Right renal pelvis (tissue), 4 donors: ENCODE results near the gene RPTOR. TPM values are rescaled to one million over a fixed set of nuclear protein-coding genes. Genes with fewer than 3 reads are reported as not detected.
"Not testable (repeated sequence)": the region's sequence is repeated elsewhere in the genome, so short reads cannot be mapped to it uniquely, and the experiment has no call there.

ENCODE experiments used
- DNase-seq, 4 donors: peaks; one replicate each; pipeline ENCODE4 v3.0.0-alpha.2; 2013; ENCODE audit warnings: low read depth in 4 of 4, low spot score in 3 of 4, missing footprints in 1 of 4
- polyA plus RNA-seq, 4 donors: library from polyadenylated mRNA; unstranded; fragments of 120-200 nt; gene quantifications; one replicate each; pipeline ENCODE4 v1.2.1, GENCODE V29; 2013; ENCODE audit not compliant: insufficient read length in 4 of 4

RPTOR gene
- polyA plus RNA-seq, 4 donors = 17.1 to 21.9 (median 19.5) TPM

DNA sequence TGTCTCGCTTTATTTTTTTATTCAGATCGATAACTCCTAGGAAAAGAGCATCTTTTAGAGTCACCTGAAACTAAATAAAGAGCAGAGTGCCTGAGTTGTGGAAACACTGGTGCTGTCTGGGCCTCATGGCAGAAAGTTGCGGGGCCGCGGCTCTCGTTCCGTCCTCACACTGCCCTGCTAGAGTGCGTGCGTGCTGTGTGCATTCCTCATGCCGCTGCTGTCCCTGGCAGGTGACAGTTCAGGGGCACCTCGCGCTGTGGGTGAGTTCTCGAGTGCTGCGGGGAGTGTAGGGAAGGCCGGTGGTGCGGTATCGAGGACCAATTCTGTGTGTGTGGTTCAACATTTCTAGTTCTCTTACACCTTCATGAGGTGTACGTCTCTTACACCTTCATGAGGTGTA, 136.6 kb downstream of the RPTOR start:
- DNase-seq = no peak

DNA sequence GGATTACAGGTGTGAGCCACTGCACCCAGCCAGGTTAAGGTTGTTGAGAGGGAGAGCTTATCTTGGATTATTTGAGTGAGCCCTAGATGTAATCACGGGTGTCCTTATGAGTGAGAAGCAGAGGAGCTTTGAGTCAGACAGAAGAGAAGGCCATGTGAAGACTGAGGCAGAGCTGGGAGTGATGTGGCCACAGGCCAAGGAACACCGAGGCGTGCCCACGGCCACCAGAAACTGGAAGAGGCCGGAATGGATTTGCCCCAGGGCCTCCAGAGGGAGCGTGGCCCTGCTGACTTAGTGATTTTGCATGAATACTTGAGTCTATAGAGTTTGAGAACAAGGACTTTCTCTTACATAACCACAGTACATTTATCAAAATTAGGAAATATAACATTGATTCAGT, 137.7 kb downstream of the RPTOR start:
- no peak for DNase-seq

DNA sequence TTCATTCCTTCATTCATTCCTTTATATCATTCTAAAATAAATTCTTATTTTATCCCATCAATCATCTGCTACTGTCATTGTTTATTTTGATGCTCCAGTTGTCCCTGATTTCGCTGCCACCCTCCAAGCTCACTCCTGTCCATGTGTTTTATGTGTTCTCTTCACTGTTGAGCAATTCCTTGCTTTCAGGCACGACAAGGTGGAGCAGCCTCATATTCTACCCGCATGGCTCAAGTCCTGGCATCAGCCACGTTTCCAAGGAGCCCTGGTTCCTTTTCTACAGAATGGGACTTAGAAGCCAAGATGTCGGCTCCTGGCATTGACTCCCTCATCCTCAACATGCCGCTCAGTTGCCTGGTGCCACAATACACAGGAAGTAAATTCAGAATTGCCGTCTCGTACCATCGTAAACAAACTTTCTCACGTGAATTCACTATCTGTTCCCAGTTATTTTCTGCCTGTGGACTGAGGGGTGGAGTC, 139.0 kb downstream of the RPTOR start:
- DNase-seq = no peak

DNA sequence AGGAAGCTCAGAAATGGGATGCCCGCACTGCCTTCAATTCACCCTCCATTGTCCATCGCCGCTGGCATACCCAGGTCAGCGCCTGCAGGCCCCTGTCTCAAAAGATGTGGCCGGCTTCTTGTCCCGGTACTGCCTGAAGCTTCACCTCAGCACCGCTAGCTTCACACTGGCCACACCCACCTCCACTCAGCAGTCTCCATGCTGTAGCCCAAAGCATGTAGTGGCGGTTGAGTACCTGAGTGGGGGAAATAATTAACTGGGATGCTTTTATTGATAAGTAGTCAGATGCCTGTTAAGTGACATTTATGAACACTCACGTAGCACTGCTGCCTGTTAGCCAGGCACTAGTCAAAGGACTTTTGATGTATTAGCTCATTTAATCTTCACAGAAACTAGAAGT, 143.2 kb downstream of the RPTOR start:
- DNase-seq = no peak

DNA sequence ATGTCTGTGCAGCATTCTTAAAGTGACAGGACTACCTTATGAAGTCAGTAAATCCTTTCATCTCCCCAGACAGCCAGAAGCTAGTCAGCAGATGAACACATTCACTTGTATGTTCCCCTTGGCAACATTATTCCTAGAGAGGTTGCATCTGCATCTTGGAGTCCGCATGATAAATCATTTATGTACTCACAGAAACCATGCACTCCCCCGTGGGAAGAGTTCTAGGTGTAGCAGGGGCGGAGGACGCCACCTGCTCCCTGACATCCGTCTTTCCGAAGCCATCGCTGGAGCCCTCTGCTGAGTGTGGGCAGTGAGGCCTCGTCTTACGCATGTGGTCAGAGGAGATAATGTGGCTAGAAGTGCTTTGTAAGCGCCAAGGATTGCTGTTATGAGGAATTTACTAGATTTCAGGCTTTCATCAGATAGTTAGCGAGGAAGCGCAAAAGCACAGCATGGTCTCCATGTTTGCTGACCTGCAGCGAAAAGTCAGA, 144.5 kb downstream of the RPTOR start:
- no peak for DNase-seq

DNA sequence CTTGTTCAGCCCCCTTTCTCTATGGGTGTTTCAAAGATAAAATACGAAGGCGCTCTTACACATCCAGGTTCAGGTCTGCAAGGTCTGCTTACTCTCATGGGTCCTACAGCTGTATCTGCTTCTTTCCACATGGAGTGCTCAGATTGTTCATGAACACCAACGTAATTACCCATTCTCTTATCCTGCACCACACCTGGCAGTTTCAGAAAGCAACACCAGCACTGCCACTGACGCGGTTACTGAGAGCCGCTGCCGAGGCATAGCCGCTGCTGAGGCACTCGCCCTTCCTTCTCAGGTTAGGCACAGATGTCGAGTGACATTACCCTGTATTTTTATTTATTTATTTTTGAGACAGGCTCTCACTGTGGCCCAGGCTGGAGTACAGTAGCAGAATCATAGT, 147.1 kb downstream of the RPTOR start:
- no peak for DNase-seq

DNA sequence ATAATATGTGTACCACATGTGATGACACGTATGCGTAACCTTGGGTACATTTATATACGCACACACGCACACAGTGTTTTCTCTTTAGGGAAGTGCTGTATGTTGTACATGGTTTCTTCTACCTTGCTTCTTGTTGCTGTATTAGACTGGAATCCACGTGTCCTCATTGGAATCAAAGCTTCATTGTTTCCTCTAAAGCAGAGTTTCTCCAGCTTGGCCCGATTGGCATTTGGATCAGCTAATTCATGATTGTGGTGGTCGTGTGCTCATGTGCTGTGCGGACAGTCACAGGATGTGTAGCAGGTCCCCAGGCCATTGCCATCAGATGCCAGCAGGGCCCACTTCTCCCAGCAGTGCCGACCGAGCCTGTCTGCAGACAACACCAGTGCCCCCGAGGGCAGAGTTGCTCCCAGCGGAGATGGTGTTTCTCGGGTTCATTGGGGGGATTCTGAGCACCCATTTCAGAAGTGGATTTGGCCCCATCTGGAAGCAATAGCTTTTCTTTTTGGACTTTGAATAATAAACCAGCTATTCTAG, 148.4 kb downstream of the RPTOR start:
- no peak for DNase-seq

DNA sequence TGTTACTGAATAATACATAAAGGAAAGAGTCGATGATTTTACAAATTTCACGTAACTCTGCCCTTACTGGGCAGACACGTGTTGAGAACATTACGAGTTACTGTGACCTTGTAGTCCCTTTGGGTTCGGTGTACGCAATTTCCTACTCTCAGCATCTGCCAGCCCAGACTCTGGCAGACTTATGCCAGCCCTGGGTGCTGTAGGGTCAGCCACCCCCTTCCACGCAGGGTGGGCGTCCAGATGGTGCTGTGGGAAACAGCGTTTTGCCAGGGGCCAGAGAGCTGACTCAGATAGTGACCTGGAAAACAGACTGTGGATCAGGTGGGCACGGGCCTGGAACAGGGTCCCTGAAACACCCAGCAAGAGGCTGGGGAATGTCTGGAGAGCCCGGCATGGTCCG, 148.9 kb downstream of the RPTOR start:
- DNase-seq = no peak

DNA sequence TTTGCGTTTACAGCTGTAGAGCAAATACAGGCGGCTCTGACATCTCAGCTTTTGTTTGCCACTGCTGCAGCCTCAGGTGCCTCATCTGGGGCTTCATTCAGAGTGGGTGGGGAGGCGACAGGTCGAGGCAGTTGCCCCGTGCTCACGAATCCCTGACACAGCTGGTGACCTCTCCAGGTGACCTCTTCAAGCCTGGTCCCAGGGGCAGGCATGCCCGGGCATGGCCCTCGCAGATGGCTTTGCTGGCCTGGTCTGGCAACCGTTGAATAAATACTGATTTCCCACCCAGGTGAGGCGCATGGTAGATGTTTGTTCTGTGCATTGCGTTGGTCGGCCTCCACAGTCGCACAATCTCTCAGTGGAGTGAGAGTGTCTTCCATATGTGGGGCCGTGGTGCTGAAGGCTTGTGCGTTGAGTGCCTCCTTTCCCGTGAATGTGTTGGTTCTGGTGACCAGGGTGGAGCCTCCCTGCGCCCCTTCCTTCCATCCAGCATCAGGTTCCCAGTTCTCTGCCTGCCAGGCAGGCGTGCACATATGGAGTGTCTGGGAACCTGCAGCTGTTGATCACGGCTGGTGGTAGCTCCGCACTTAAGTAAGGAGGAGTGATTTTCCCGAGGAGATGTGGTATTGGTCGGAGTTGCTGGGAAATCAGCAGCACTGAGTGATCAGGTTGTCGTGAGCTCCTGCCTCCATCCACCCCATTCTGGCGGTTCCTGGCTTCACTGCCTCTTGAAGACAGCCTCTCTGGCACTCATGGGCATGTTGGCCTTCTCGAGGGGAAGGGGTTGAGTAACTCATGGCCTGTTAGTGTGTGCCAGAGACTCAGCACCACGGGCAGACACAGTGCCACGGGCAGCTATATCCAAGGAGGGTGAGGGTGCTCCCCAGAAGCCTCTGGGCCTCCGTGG, 149.7 kb downstream of the RPTOR start:
- DNase-seq = no peak

DNA sequence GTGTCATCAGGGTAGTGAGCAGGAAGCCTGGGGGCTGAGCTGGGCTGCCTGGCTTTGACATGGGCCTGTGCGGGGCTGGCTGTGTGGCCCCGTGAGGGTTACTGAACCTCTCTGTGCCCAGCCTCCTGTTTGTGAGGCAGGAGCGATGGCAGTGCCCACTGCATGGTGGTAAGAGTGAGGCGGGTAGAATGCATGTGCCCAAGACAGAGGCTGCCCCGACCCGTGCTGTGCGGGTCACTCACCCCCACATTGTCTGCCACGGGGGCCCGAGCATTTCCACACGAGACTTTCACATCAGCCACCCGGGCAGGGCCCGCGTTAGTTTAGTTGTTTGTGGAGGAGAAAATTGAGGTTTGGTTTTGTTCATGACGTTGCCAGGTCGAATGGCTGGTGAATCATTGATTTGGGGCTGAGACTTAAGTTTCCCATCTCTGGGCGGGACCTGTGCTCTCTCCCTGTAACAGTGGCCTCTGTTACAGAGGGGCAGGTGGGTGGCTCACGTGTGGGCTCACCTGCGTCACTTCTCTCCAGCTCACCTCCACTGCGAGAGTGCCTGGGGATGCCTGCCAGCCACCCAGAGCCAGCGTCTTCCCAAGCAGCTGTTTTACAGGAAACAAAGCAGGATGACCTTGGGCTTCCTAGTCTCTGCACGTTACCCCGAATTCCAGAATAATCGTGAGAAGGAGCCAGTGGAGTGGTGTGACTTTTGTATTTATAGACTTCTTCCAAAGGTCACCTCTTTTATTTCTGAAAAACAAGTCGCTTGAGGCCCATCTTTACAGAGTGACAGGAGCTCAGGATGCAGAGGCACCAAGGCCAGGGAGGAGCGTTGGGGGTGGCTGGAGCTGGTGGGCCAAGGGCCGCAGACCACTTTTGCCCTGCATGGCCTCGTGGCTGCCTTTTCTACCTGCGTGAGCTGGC, 150.6 kb downstream of the RPTOR start:
- DNase-seq = peak in 2 of 4 donors; percentile 12 to 35

DNA sequence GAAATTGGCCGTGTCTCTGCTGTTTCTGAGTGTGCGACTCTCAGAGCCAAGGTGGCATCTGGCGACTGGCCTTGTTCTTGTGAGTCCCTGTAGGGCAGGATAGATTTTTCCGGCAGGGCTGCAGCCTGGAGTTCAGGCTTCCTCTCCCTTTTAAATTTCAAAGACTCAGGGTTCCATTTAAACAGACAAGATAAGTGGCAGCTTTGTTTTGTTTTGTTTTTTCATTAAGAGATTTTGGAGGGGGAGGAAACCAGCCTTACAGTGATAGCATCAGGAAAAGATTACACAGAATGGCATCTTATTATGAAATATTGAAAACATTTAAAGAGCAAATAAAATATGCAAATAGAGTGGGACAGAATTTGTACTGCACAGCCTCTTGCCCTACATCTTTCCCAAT, 151.3 kb downstream of the RPTOR start:
- no peak for DNase-seq

DNA sequence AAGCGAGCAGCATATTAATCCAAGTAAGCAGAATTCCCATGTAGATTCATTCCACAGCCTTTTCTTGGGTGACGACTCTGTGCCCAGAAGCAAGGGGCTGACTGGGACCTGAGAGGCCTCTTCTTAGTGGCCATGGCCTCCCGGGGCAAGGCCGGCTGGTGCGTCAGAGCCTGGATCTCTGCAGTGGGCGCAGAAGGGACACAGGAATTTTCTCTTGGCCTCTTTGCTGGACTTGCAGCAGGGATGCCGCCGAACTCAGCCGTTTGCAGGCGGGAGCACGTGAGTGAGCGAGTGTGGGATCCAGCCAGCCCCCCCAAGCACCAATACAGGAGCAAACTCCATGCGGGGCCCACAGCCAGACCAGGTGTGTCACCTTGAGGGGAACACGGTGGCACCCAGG, 151.8 kb downstream of the RPTOR start:
- DNase-seq = no peak

DNA sequence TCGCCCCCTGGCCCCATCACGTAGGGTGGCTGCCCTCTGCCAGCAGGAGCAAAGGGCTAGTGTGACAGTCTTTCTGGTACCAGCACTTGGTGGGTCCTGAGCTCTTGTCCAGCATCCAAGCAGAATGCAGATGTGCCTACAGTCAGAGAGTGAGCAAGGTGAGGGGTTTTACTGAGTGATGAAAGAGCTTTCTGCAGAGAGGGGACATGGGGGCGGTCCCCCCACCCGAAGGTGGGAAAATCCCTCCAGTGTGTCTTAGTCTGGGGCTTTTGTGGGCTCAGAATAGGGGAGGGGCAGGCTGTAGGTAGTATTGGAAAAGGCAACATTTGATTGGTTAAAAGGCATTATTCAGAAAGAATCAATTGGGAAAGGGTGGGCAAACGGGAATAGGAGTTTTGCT, 152.3 kb downstream of the RPTOR start:
- DNase-seq = no peak

DNA sequence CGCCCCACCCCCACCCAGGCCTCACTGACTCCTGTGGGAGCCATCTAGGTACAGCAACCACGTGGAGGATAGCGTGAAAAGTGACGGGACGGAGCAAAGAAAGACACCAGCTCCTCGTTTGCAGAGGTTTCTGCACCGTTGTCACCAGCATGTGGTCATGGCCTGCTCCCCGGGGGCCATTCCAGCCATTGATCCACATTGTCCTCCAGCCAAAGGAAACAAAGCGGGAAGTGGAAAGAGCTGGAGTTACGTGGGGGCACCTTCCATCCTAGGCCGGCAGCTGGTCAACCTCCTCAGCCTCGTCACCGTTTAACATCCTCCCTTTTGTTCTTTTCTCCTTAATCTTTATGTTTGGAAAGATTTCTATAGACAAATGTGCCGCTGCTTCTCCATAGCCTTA, 153.7 kb downstream of the RPTOR start:
- DNase-seq = no peak

DNA sequence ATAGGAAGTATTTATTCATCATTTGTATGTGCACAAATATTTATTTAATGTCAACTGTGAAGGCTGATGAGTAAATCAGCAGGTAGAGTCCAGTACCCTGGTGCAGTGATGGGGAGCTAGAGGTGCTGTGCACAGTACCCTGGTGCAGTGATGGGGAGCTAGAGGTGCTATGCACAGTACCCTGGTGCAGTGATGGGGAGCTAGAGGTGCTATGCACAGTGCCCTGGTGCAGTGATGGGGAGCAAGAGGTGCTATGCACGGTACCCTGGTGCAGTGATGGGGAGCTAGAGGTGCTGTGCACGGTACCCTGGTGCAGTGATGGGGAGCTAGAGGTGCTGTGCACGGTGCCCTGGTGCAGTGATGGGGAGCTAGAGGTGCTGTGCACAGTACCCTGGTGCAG, 154.6 kb downstream of the RPTOR start:
- DNase-seq = not testable (repeated sequence)

DNA sequence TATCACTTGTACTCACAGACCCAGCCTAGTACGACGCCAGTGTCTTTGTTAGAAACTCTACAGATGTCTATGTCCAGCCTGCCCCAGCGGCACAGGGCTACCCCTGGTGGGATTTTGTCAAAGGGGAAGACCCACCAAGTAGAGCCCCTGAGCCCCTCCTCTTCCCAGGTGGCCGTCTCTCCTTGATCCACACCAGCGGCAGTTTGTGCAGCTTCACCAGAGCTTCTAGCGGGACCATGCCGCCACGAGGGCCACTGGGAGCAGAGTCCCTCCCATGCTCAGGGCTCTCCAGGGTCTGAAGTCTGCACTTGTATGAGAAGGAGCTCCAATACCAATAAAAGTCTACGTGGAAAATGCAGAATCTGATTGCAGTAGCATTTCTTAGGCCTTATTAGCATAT, 157.1 kb downstream of the RPTOR start:
- DNase-seq = no peak

DNA sequence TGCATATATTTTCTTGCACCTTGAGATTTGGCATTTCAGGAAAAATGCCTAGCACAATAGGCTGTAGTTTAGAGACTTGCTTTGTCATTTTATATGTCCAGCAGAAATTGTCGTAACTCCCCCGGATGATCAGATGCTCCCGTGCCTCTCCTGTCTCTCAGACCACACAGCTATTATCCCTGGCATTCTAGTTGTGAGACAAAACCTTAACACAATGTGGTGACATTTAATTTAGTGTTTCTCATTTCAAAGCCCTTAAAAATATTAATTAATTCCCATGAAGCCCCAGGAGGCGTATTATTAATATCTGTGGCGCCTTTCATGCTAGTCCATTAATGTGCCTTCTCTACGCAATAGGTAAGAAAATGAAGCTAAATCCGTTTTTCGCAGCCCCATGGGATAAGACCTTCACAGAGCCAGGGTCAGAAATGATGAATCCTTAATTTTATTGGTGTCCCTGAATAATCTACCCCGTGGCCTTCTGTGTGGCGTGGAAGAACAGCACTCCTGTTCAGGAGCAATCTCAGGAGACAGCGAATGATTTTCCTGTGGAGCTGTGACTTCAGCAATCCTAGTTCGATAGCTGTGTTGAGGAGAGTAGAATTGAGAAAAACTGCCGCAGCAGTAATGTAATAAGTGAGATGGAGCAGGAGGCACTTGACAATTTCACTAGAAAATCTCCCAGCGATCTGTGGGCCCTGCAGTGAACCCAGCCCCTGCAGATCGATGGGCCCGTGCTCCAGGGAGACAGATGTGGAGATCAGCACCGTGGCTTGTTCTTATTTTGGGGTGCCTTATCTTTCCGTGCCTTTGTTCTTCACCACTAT, 157.9 kb downstream of the RPTOR start:
- DNase-seq = no peak

DNA sequence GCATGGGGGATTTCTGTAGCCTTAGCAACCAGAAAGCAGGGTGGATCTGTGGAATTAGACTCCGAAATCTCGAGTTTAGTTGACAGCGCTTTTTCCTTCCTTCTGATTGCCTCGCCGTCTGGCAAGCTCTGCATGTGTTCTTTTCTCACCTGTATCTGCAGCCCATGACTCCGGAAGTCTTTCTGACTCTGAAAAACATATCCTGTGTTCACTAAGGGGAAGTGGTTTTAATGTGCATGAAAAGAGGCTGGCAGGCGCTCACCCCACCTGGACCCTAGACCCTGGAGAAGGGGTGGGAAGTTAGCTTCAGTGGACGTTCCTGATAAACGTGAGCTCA, 158.5 kb downstream of the RPTOR start:
- no peak for DNase-seq

DNA sequence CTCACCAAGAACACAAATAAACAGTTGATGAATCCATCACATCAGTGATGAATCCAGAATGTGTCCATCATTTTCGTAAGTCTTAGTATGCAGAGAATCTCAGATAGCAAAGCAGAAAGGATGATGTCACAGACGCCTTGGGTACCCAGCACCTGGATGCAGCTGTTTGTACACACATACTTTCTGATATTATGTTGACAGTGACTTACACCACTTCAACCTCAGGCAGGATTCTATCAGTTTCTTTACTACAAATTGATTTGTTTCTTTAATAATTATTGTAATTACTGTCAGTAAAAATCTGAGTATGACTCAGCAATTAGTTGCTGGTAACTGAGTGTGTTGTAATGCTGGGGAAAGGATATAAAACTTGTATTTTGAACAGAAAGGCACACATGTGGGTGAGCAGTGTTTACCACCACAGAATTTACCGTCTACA, 159.8 kb downstream of the RPTOR start:
- DNase-seq = no peak

DNA sequence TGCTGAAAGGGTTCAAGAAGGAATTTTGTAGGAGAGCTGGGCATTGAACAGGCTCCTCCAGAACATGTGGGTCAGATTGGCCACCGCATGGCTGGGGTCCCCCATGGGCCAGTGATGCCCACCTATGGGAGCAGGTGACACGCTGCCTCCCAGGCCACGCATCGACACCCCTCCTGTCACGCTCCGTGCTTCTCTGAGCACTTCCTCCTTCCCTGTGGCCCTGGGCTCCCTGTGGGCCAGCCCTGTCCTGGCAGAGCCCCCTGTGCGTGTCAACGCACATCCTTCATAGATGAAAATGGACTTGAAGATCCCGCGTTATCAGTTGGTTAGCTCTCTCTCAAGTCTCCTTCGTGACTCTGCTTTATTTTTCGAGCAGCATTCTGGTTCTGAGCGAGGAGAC, 160.3 kb downstream of the RPTOR start:
- no peak for DNase-seq
